ENCODE measurements around the gene MYB.

DNA sequence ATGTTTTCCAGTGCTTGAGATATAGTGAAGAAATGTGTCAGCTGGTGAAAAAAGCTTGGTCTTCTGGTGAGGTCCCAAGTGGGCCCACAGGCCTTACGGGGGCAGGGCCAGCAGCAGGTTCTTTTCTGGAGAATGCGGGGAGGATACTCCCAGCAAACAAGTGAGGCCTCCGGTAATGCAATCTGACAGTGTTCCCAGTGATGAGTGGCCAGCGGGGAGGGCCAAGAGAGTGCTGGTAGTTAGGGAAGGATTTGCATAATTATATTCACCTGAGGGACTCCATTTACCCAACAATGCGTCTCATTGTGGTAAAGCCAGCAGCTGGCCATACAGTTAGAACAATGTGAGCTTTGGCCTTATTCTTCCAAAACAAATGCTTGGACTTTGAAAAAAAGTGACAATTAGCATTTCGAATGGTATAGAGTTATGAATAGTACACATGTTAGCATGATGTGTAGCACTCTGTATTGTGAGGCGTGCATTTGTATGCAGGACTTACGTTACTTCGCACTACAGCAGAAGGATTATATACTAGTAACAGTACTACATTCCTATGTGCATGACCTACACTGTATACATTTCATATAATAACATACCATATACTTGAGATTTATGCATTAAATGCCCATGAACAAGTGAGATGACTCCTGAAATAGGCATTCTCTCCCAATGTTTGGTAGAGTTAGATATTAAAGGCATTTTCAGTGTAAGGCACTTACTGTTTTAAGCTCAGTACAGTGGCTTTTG, 69.8 kb downstream of the MYB start:
- TF ChIP-seq, protein P1, sequence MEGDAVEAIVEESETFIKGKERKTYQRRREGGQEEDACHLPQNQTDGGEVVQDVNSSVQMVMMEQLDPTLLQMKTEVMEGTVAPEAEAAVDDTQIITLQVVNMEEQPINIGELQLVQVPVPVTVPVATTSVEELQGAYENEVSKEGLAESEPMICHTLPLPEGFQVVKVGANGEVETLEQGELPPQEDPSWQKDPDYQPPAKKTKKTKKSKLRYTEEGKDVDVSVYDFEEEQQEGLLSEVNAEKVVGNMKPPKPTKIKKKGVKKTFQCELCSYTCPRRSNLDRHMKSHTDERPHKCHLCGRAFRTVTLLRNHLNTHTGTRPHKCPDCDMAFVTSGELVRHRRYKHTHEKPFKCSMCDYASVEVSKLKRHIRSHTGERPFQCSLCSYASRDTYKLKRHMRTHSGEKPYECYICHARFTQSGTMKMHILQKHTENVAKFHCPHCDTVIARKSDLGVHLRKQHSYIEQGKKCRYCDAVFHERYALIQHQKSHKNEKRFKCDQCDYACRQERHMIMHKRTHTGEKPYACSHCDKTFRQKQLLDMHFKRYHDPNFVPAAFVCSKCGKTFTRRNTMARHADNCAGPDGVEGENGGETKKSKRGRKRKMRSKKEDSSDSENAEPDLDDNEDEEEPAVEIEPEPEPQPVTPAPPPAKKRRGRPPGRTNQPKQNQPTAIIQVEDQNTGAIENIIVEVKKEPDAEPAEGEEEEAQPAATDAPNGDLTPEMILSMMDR (IDR thresholded peaks at IDR 0.05): no peak
- no peak for TF ChIP-seq ZFX (IDR thresholded peaks at IDR 0.05; ENCODE audit: borderline replicate concordance)
